Cardiac muscle cell (in vitro differentiated cells and primary cell): ENCODE data around the gene ARL5A. TPM values are rescaled to one million over a fixed set of nuclear protein-coding genes. Genes with fewer than 3 reads are reported as not detected.

Experiments used
- DNase-seq, 2 donors: peaks; one replicate each; pipeline versions ENCODE4 v3.0.0 to v3.0.0-alpha.2; 2010 to 2017; ENCODE audit warnings: low read depth in 1 of 2, low spot score in 1 of 2
- H3K27ac ChIP-seq: fragments of 200-600 bp; sonication (generic); 2 replicates; pipeline ENCODE4 v1.5.1; 2016
- H3K27me3 ChIP-seq: fragments of 200-600 bp; sonication (generic); 2 replicates; pipeline ENCODE4 v1.6.0; 2016; ENCODE audit warnings: control low read depth
- H3K36me3 ChIP-seq: fragments of 200-600 bp; sonication (generic); 2 replicates; pipeline ENCODE4 v1.5.1; 2016; ENCODE audit warnings: control low read depth
- H3K4me1 ChIP-seq: fragments of 200-600 bp; sonication (generic); 2 replicates; pipeline ENCODE4 v1.8.1; 2017; ENCODE audit warnings: low read depth, mild to moderate bottlenecking, mixed run types
- H3K4me3 ChIP-seq: fragments of 200-600 bp; sonication (generic); 2 replicates; pipeline ENCODE4 v1.5.1; 2016; ENCODE audit warnings: mild to moderate bottlenecking
- H3K9me3 ChIP-seq: fragments of 200-600 bp; sonication (generic); 2 replicates; pipeline ENCODE4 v1.5.1; 2017; ENCODE audit warnings: low read depth, mild to moderate bottlenecking, control low read depth
- polyA plus RNA-seq: library from polyadenylated mRNA; unstranded; fragments of >200 nt; fragmentation: Nextera tagmentation; extraction: Ambion mirVana; gene quantifications from 2 replicates; pipeline ENCODE4 v1.2.1, GENCODE V29; 2016
- total RNA-seq: library from RNA; depleted of rRNA; stranded (reverse); fragments of >200 nt; gene quantifications from 2 replicates; pipeline ENCODE4 v1.2.3, GENCODE V29; 2016
- TF ChIP-seq, protein P1 (sequence below): IDR thresholded peaks from 2 replicates; pipeline ENCODE4 v1.5.1; 2012; ENCODE audit warnings: low read depth, mild to moderate bottlenecking, low read length

The ARL5A gene
- total and polyA plus RNA-seq, 2 experiments from 2014 or later: 26.7 to 48.0 TPM

DNA sequence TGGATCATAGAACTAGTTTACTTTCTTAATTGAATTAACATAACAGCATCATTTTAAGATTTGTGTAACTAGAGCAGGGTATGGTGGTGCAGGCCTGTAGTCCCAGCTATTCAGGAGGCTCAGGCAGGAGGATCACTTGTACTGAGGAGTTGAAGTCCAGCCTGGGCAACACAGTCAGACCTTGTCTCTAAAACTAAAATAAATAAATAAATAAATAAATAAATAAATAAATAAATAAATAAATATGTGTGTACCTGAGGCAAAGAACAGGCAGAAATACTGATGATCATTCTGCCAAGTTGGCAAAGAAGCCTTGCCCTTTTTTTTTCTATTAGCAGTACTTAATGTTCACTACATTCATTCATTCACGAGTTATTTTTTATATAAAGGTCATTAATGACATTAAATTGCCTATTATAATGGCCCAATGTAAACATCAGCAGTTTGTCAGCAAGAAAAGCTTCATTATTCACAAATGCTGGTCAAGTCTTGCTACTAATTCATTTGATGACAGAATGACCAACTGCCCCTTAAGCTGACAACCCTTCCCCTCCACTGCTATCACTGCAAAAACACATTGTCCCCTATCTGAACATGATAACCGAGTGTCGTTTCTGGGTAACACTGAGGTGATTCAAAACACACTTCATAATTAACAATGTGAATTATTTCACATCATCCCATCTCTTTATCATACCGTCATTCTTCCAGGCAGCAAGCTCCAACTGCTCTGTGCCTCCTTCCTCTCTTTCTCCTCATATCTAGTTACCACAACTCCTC, 39.0 kb downstream of the ARL5A start:
- TF ChIP-seq, protein P1, sequence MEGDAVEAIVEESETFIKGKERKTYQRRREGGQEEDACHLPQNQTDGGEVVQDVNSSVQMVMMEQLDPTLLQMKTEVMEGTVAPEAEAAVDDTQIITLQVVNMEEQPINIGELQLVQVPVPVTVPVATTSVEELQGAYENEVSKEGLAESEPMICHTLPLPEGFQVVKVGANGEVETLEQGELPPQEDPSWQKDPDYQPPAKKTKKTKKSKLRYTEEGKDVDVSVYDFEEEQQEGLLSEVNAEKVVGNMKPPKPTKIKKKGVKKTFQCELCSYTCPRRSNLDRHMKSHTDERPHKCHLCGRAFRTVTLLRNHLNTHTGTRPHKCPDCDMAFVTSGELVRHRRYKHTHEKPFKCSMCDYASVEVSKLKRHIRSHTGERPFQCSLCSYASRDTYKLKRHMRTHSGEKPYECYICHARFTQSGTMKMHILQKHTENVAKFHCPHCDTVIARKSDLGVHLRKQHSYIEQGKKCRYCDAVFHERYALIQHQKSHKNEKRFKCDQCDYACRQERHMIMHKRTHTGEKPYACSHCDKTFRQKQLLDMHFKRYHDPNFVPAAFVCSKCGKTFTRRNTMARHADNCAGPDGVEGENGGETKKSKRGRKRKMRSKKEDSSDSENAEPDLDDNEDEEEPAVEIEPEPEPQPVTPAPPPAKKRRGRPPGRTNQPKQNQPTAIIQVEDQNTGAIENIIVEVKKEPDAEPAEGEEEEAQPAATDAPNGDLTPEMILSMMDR: no peak
- Histone ChIP-seq H3K9me3 (no peaks in the 10 kb centered on the region), H3K27me3 (no peaks in the 10 kb centered on the region), H3K4me1 (no peaks in the 10 kb centered on the region), H3K27ac (no peak overlapping the region), H3K4me3 (no peak overlapping the region), H3K36me3 (no peaks in the 10 kb centered on the region)
- DNase-seq: no peak

DNA sequence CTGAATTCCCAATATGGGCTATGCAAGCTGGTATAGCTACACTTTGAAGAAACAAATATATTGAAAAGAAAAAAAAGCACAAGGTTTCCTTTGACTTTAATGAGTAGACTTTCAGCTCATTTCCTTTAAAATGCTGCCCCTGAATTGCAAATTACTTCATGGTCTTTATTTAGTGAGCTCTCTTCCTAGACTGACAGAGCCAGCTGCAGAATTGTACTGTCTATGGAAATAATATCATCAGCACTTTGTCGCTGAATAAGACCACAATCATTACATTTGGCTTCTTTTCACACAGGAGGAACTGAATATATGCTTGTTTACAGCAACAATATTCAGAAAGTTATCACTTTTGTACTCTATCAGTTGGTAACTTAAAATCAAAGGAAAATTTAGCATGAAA, 41.7 kb downstream of the ARL5A start:
- peaks cover 3% of the 10 kb centered on the region for H3K36me3 ChIP-seq
- H3K27ac ChIP-seq: no peak overlapping the region
- no peaks in the 10 kb centered on the region for H3K9me3 ChIP-seq
- no peak for DNase-seq
- H3K4me3 ChIP-seq: no peak overlapping the region
- TF ChIP-seq, protein P1: no peak
- no peaks in the 10 kb centered on the region for H3K4me1 ChIP-seq
- no peaks in the 10 kb centered on the region for H3K27me3 ChIP-seq

DNA sequence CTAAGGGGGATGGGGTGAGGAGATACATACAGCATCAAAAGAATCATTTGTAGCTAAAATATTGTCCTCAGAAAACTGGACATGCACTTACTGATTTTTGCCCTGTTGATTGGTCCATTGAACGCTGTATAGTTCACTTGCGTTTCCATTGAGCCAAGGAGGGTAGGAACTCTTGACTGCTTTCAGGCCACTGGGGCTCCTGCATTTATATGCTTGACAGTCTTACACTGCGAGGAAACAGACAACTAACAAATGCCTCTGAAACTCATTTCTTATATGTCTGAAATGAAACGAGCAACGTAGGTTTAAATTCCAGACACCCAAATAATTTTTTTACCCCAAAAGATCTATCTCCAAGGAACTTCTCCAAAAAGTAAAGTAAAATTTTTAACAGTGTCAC, 42.1 kb downstream of the ARL5A start:
- TF ChIP-seq, protein P1: no peak
- Histone ChIP-seq H3K27me3 (no peaks in the 10 kb centered on the region), H3K4me3 (no peak overlapping the region), H3K9me3 (no peaks in the 10 kb centered on the region), H3K36me3 (peaks cover 4% of the 10 kb centered on the region), H3K27ac (no peak overlapping the region), H3K4me1 (no peaks in the 10 kb centered on the region)
- DNase-seq: no peak

DNA sequence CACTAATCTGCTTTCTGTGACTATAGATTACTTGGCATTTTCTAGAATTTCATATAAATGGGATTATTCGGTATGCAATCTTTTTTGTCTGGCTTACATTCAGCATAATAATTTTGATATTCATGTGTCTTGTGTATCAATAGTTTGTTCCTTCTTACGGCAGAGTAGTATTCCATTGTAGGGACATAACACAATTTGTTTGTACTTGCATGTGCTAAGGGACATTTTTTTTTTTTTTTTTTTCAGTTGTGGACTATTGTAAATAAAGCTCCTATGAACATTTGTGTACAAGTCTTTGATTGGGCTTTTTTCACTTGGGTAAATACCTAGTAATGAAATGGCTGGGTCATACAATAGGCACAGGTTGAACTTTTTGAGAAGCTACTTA, 45.1 kb downstream of the ARL5A start:
- Histone ChIP-seq H3K27ac (no peak overlapping the region), H3K36me3 (peaks cover 4% of the 10 kb centered on the region), H3K27me3 (no peaks in the 10 kb centered on the region), H3K4me3 (no peak overlapping the region), H3K4me1 (no peaks in the 10 kb centered on the region), H3K9me3 (no peaks in the 10 kb centered on the region)
- no peak for DNase-seq
- TF ChIP-seq, protein P1: no peak

DNA sequence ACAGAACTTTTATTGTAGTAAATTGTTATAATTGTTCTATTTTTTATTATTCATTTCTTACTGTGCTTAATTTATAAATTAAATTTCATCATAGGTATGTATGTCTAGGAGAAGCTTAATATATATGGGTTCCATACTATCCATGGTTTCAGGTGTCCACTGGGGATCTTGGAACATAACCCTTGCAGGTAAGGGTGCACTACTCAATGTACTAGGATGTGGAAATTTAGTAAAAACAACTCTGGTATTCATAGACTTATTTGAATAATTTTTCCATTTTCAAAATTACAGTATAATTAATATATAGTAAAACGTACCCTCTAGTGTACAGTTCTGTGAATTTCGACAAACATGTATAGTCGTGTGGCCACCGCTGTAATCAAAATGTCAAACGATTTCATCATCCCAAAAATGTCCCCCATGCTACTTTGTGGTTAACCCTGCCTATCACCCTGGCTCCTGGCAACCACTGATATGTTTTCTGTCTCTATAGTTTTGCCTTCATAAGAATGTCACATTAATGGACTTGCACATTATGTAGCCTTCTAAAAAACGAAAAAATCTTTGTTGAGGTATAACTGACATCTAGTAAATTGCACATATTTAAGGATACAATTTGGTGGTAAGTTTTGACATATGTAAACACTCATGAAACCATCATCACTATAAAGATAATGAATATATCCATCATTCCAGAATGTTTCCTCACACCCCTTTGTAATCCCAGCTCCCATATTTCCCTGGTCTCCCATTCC, 45.7 kb downstream of the ARL5A start:
- no peaks in the 10 kb centered on the region for H3K4me1 ChIP-seq
- no peaks in the 10 kb centered on the region for H3K27me3 ChIP-seq
- no peaks in the 10 kb centered on the region for H3K9me3 ChIP-seq
- H3K4me3 ChIP-seq: no peak overlapping the region
- DNase-seq: no peak
- no peak overlapping the region for H3K27ac ChIP-seq
- H3K36me3 ChIP-seq: peaks cover 4% of the 10 kb centered on the region
- TF ChIP-seq, protein P1: no peak
